Upper lobe of left lung (tissue), 4 donors: ENCODE measurements around the gene SLC22A3.

ENCODE experiments used
- CTCF ChIP-seq, 6 experiments: fragments of 450-650 bp in 4 of 6; fragments of 200-600 bp in 2 of 6; sonication (generic) in 2 of 6; IDR thresholded peaks; one replicate each; pipeline ENCODE4 v1.5.1; 2016 to 2019; ENCODE audit warnings: antibody characterized with exemption in 6 of 6
- POLR2A ChIP-seq, 4 donors: fragments of 450-650 bp; IDR thresholded peaks; one replicate each; pipeline ENCODE4 v1.5.1; 2016 to 2017; ENCODE audit warnings: antibody characterized with exemption in 4 of 4, mild to moderate bottlenecking in 2 of 4
- POLR2AphosphoS5 ChIP-seq, 2 donors: sonication (generic); formaldehyde crosslinking; IDR thresholded peaks; one replicate each; pipeline ENCODE4 v1.5.1; 2017; ENCODE audit warnings: antibody characterized with exemption in 2 of 2

- TF ChIP-seq CTCF (IDR thresholded peaks at IDR 0.05) (no peak), POLR2A (IDR thresholded peaks at IDR 0.05) (no peak), POLR2AphosphoS5 (IDR thresholded peaks at IDR 0.05) (no peak)
These were observed 140.9 kb downstream of the SLC22A3 start for GRCh38 chr6:160489091-160489490.
